A673 (cell line): ENCODE measurements around the gene DAP3.

Source experiments
- CTCF ChIP-seq: fragments of 300-800, 200-600 bp; sonication (generic); conservative IDR thresholded peaks from 2 replicates; pipeline ENCODE4 v1.5.1; 2017; ENCODE audit warnings: low read depth, mild to moderate bottlenecking, antibody characterized with exemption, low read length, moderate library complexity, mixed read lengths
- EZH2 ChIP-seq: fragments of 200-600 bp; sonication (generic); IDR thresholded peaks from 2 replicates; pipeline ENCODE4 v1.6.1; 2017; ENCODE audit warnings: borderline replicate concordance, low read depth, mild to moderate bottlenecking, mixed read lengths, antibody characterized with exemption, low read length; ENCODE audit not compliant: poor library complexity, severe bottlenecking

GRCh38 chr1:155695072-155695471, 6.2 kb downstream of the DAP3 start:
- TF ChIP-seq CTCF (no peak), EZH2 (no peak)
